CD4-positive, alpha-beta T cell treated with Interleukin-1 beta for 1 hour (primary cell): ENCODE data around the gene MYL12B.
"Not testable (repeated sequence)": the region's sequence is repeated elsewhere in the genome, so short reads cannot be mapped to it uniquely, and the experiment has no call there.

Experiments used
- DNase-seq, 2 donors: peaks; one replicate each; pipeline ENCODE4 v3.0.0-alpha.2; 2020 to 2022

The MYL12B gene

GRCh38 chr18:3263132-3263700, 1.3 kb downstream of the MYL12B start:
- DNase-seq, result no peak

GRCh38 chr18:3264362-3264761, 2.4 kb downstream of the MYL12B start:
- DNase-seq, result no peak

- DNase-seq, result no peak
Measured at GRCh38 chr18:3265564-3266033, 3.7 kb downstream of the MYL12B start.

GRCh38 chr18:3266062-3266608, 4.2 kb downstream of the MYL12B start:
- no peak for DNase-seq

- no peak for DNase-seq
Measured at GRCh38 chr18:3268306-3268705, 6.4 kb downstream of the MYL12B start.

GRCh38 chr18:3269241-3269913, 7.4 kb downstream of the MYL12B start:
- DNase-seq, result no peak

GRCh38 chr18:3269914-3270299, 8.0 kb downstream of the MYL12B start:
- no peak for DNase-seq

GRCh38 chr18:3273042-3273441, 11.1 kb downstream of the MYL12B start:
- no peak for DNase-seq

- DNase-seq, result not testable (repeated sequence)
Measured at GRCh38 chr18:3277643-3278213, 15.8 kb downstream of the MYL12B start.

- no peak for DNase-seq
Measured at GRCh38 chr18:3279201-3280185, 17.6 kb downstream of the MYL12B start.

GRCh38 chr18:3281456-3282400, 19.8 kb downstream of the MYL12B start:
- DNase-seq, result peak in 1 of 2 donors; percentile 82

GRCh38 chr18:3283253-3283863, 21.4 kb downstream of the MYL12B start:
- no peak for DNase-seq

GRCh38 chr18:3283908-3284307, 22.0 kb downstream of the MYL12B start:
- no peak for DNase-seq

GRCh38 chr18:3284501-3284900, 22.6 kb downstream of the MYL12B start:
- DNase-seq, result no peak

GRCh38 chr18:3286159-3286558, 24.2 kb downstream of the MYL12B start:
- no peak for DNase-seq

GRCh38 chr18:3293196-3293951, 31.4 kb downstream of the MYL12B start:
- no peak for DNase-seq

- DNase-seq, result no peak
Measured at GRCh38 chr18:3294435-3295080, 32.6 kb downstream of the MYL12B start.

GRCh38 chr18:3297025-3297984, 35.4 kb downstream of the MYL12B start:
- DNase-seq, result peak; percentile 91 to 94

GRCh38 chr18:3304832-3305231, 42.9 kb downstream of the MYL12B start:
- DNase-seq, result no peak
